SH-SY5Y (cell line): Measurements from ENCODE around the gene SMIM45.

Experiments
- GATA2 ChIP-seq: IDR thresholded peaks from 2 replicates; pipeline ENCODE4 v1.6.1; 2011; ENCODE audit warnings: mild to moderate bottlenecking, low read depth, low read length
- GATA3 ChIP-seq: IDR thresholded peaks from 2 replicates; pipeline ENCODE4 v1.6.1; 2011; ENCODE audit warnings: low read depth, mild to moderate bottlenecking, low read length, moderate library complexity

GRCh38 chr22:41939981-41940831, 11.7 kb upstream of the SMIM45 start:
- TF ChIP-seq GATA3 (no peak), GATA2 (no peak)
